LHCN-M2 (cell line): ENCODE results near the gene PALB2. TPM values are rescaled to one million over a fixed set of nuclear protein-coding genes. Genes with fewer than 3 reads are reported as not detected.

Experiments
- DNase-seq: peaks from one replicate; pipeline ENCODE4 v3.0.0-alpha.2; 2012; ENCODE audit warnings: low read depth
- total RNA-seq: library from RNA; depleted of rRNA; stranded (reverse); fragments of >200 nt; gene quantifications from 2 replicates; pipeline ENCODE4 v1.2.3, GENCODE V29; 2014; rRNA removed

PALB2 gene
- total RNA-seq, 1 experiment from 2014 or later: 21.7 TPM

- DNase-seq: peak; percentile 98
Observed at GRCh38 chr16:23556881-23557778, 84.0 kb downstream of the PALB2 start, which contains the start of the genes EARS2 and UBFD1. Gene EARS2 (minus strand): TSS chr16:23557350. CDS start chr16:23557343, 7 bp downstream. Gene UBFD1 (plus strand): TSS chr16:23557727. CDS start chr16:23557743, 16 bp downstream.

- no peak for DNase-seq
Observed at GRCh38 chr16:23554536-23554935, 86.6 kb downstream of the PALB2 start.

Other genes starting within 250 kb of the PALB2 start
- gene COG7, start 188.1 kb downstream of the PALB2 start, total RNA-seq: 12.2 and 12.5 TPM in 2 replicates
- 32.1 and 34.2 TPM in 2 replicates for gene GGA2, start 130.8 kb downstream of the PALB2 start, total RNA-seq
- gene EARS2, start 84.0 kb downstream of the PALB2 start, total RNA-seq: 28.8 and 31.4 TPM in 2 replicates
- gene UBFD1, start 83.6 kb downstream of the PALB2 start, total RNA-seq: 156 and 172 TPM in 2 replicates
- 100 and 116 TPM in 2 replicates for gene NDUFAB1, start 45.0 kb downstream of the PALB2 start, total RNA-seq
- 59.5 and 68.8 TPM in 2 replicates for gene DCTN5, start 156 bp upstream of the PALB2 start, total RNA-seq
- gene PLK1, start 37.6 kb upstream of the PALB2 start, total RNA-seq: 101 and 102 TPM in 2 replicates
- not detected in 2 replicates for gene ERN2, start 71.9 kb upstream of the PALB2 start, total RNA-seq
- gene CHP2, start 113.7 kb upstream of the PALB2 start, total RNA-seq: not detected in 2 replicates
- gene PRKCB, start 194.7 kb upstream of the PALB2 start, total RNA-seq: not detected in 2 replicates